Left renal cortex interstitium (tissue), 4 donors: ENCODE results near the gene C2orf78. TPM values are rescaled to one million over a fixed set of nuclear protein-coding genes. Genes with fewer than 3 reads are reported as not detected.
"Not testable (repeated sequence)": the region's sequence is repeated elsewhere in the genome, so short reads cannot be mapped to it uniquely, and the experiment has no call there.

Experiments used
- DNase-seq, 4 donors: peaks; one replicate each; pipeline ENCODE4 v3.0.0-alpha.2; 2013; ENCODE audit warnings: low read depth in 4 of 4, low spot score in 2 of 4, missing footprints in 1 of 4
- polyA plus RNA-seq, 4 donors: library from polyadenylated mRNA; unstranded; fragments of 120-200 nt; gene quantifications; one replicate each; pipeline ENCODE4 v1.2.1, GENCODE V29; 2013; ENCODE audit not compliant: insufficient read length in 4 of 4

The C2orf78 gene
- not detected for polyA plus RNA-seq

DNA sequence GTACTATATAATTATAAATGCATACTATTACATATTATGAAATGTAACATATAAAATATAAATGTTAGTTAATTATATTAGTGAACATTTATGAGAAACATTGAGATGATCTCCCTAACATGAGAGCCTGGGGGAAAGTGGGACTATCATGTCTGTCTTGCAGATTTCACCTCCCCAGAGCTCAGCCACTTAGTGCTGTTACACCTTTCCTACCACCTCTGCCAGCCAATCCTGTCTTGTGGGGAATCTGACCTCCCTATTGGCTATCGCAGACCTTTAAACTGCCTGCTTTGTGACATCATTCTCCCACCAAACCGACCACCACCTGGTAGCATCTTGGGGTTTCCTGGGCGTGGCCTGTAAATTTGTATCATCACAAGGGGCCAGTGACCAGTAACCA lies at the start of gene C2orf78:
Gene C2orf78 (plus strand): TSS at position 301 of the 400 bp plus-strand sequence. CDS start 127 bp downstream, outside the sequence.
- not testable (repeated sequence) for DNase-seq

DNA sequence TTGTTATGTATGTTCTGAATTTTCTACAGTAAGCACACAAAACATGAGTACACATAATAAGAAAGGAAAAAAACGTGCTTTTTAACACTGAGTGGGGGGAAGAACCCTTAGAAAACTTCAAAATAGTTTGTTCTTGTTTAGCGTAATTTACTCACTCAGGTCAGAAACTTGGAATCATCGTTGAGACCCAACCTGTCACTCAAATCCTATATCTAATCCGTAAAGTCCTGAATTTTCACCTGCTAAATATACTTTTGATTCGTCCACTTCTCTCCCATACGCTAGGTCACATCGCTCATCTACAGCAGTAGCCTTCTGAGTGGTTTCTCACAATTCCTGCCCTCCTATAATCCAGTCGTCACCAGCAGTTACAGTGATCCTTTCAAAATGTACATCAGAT lies 47.6 kb upstream of the C2orf78 start:
- no peak for DNase-seq

DNA sequence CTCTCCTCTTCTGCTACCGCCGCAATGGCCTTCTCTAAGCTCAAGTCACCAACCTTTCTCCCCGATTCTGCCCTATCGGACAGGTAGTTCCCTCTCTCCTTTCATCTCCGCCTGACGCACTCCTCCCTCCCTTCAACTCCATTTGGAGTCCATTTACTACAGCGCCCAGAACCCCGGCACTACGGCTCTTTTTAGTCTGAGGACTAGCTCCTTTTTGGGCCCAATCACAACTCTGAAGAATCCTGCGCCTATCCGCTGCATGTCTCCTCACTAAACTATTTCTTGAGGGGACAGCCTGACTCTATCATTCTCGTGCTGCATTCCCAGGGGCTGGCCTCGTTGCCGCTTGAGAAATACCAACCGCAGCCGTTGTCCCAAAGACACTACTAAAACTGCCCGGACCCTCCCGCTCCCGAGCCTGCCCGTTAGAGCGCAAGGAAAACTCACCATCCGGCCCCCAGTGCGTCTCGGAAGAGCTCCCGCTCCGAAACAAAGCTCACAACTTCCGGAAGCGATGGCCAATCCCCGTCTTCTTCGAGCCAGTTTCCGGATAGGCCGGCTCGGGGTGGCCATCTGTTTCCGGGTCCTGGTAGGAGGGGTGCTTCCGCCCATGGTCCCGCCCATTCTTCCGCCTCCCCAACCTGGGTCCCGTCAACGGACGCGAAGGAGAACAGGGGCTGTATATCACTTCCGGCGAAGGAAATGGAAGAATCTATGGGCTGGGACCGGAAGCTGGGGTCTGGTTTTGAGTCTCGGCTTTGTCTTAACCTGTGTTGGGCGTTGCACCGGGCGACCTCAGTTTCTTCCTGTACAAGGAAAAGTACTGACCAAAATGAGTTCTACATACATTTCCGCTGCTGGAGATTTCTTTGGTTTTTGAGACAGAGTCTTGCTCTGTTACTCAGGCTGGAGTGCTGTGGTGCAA lies 46.9 kb upstream of the C2orf78 start, which contains the start of gene TPRKB:
Gene TPRKB (minus strand): TSS at position 491 of the 925 bp plus-strand sequence. CDS start 2,776 bp downstream, outside the sequence.
- peak; percentile 81 to 94 (median 92) for DNase-seq

DNA sequence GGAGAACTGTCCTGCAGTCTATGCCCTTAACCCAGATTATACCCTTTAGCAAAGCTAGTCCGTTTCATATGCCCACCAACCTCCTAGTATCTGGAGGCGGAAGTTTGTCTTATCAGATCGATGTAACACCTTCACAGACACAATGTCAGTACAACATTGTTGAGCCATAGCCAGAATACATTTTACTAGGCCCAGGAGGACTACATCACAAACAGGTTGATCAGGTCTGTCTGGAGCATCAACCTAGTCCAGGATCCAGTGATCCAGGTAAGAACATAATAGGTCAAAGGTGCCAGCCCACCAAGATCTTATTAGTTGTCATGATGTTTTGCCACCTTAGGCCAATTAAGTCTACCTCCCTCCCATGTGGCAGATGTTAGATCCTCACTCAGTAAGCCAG lies 44.9 kb upstream of the C2orf78 start:
- no peak for DNase-seq

- no peak for DNase-seq
Observed at GRCh38 chr2:73740767-73741166, 43.2 kb upstream of the C2orf78 start.

GRCh38 chr2:73746015-73746876 lies 37.7 kb upstream of the C2orf78 start:
- no peak for DNase-seq

- no peak for DNase-seq
Observed at GRCh38 chr2:73746877-73747208, 37.1 kb upstream of the C2orf78 start.

- no peak for DNase-seq
Observed at GRCh38 chr2:73749314-73749713, 34.7 kb upstream of the C2orf78 start.

DNA sequence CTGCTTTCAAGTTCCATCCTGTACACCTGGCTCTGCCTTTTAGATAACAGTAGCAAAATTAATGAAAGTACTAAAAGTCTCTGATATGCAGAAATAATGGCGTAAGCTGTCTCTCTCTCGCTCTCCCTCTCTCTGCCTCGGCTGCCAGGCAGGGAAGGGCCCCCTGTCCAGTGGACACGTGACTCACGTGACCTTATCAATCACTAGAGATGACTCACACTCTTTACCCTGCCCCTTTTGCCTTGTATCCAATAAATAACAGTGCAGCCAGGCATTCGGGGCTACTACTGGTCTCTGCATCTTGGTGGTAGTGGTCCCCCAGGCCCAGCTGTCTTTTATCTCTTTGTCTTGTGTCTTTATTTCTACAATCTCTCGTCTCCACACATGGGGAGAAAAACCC lies 29.7 kb upstream of the C2orf78 start:
- not testable (repeated sequence) for DNase-seq

- no peak for DNase-seq
Observed at GRCh38 chr2:73759285-73759764, 24.7 kb upstream of the C2orf78 start.

GRCh38 chr2:73759904-73760303 lies 24.1 kb upstream of the C2orf78 start:
- no peak for DNase-seq

GRCh38 chr2:73762571-73762970 lies 21.4 kb upstream of the C2orf78 start:
- no peak for DNase-seq

- DNase-seq = no peak
Observed at GRCh38 chr2:73764945-73765344, 19.0 kb upstream of the C2orf78 start.

DNA sequence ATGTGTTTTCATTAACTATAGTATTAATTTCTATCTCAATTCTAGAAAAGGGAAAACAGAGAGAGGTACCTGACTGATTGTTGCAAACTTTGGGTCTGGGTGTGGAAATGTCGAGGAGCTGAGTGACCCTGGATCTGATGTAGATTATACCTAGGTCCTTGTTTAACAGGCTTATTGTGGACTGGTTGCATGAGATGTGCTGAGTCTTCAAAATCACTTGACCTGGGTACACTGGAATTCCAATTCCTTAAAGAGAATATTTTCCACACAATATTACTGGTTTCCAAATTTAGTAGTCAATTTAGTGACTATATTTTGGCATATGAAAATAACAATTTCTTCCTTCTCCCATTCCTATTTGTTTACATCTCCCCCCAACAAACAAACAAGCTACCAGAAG lies 17.6 kb upstream of the C2orf78 start:
- no peak for DNase-seq

DNA sequence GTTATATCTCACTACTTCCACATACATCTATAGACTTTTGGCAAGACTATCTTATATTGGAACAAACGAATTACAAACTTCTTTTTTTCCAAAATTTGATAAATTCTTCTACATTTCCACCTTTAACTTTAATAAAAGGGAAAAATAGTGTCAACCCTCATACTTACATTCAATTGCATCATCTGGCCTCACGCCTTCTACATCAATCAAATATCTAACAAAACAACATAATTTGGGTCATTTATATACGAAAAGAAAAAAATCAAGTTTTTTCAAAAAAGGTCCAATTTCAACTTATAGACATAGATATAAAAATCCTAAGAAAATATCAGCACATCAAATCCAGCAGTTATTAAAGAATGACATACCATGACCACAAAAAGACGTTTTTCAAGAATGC lies 17.0 kb upstream of the C2orf78 start:
- DNase-seq = no peak

- DNase-seq = no peak
Observed at GRCh38 chr2:73770725-73771124, 13.3 kb upstream of the C2orf78 start.

DNA sequence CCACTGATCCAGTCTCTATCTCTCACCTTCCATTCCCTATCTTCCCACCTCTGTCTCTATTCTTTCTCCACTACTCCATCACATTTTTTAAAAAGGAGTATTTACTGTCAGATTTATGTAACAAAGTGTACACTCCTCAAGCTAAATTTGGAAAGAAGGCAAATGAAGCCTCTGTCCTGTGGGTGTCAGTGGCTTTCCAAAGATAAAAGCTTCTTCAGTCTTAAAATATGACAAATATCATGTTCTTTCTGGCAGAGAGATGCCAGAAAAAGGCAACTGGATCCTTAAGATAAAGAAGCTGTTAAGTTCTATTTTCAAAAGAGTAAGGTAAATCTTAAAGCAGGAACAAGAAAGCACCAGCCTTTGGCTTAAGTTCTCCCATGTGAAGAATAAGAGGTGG lies 11.2 kb upstream of the C2orf78 start:
- DNase-seq = no peak

DNA sequence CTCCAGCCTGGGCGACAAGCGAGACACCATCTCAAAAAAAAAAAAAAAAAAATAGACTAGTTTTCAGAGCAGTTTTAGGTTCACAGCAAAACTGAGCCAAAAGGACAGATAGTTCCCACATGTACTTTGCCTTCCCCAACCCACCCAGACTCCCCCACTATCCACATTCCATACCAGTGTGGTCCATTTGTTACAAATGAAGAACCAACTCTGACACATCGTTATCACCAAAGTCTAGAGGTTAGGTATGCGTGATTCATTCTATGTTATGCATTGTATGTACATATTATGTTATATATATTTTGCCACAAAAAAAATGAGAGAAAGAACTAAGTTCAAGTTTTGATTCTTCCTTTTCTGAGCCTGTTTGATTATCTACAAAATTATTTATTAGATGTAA lies 7.6 kb upstream of the C2orf78 start:
- no peak for DNase-seq

DNA sequence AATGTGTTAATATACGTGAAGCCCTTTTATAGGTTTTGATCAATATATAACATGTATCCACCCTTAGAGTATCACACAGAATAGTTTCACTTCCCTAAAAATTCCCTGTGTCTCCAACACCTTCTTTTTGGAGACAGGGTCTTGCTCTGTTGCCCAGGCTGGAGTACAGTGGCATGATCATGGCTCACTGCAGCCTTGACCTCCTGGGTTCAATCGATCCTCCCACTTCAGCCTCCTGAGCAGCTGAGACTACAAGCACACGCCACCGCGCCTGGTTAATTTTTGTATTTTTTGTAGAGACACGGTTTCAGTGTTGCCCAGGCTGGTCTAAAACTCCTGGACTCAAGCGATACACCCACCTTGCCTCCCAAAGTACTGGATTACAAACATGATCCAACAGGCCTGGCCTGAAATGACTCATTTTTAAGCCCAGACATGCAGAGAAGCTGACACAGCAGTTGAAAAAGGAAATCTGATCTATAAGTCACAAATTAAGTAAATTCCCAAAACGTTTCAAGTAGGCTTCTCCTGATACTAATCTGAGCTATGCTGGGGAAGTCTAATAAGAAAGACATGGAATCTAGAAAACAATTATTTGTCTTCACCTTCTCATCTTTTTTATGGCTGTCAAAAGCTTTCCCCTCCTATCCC lies 7.0 kb upstream of the C2orf78 start:
- DNase-seq = no peak

- DNase-seq = not testable (repeated sequence)
Observed at GRCh38 chr2:73778867-73779466, 5.0 kb upstream of the C2orf78 start.
